Measurements from ENCODE around the gene PLIN3.
"Not testable (repeated sequence)": the region's sequence is repeated elsewhere in the genome, so short reads cannot be mapped to it uniquely, and the experiment has no call there.

PLIN3 gene

GRCh38 chr19:4861147-4861546, 6.3 kb downstream of the PLIN3 start:
- Histone ChIP-seq H3K27me3 (ENCODE audit: insufficient read depth, low read length) (no peaks in the 10 kb centered on the region), H3K79me1 (ENCODE audit: low read length) (no peaks in the 10 kb centered on the region), H3K23ac (ENCODE audit: low read length) (no peak overlapping the region), H3K9ac (ENCODE audit: low read length) (no peak overlapping the region), H3K4me1 (ENCODE audit: control insufficient read depth in 1 of 2, insufficient read depth in 2 of 2, low read length in 2 of 2) (peaks cover 4% of the 10 kb centered on the region in 2 experiments), H3K4ac (ENCODE audit: low read depth, low read length) (no peak overlapping the region), H3K27ac (ENCODE audit: low read depth, low read length) (no peak overlapping the region), H2BK5ac (ENCODE audit: low read depth, low read length, poor library complexity) (no peak overlapping the region), H3K36me3 (ENCODE audit: control insufficient read depth in 1 of 2, insufficient read depth in 2 of 2, low read length in 2 of 2) (peaks cover 35 to 47% of the 10 kb centered on the region in 2 experiments), H3K4me2 (ENCODE audit: low read length) (no peak overlapping the region), H4K91ac (ENCODE audit: low read depth, low read length) (no peak overlapping the region), H2BK120ac (ENCODE audit: insufficient read depth, low read length, poor library complexity) (no peak overlapping the region), H2BK12ac (ENCODE audit: low read length) (no peak overlapping the region), H3K18ac (ENCODE audit: low read length) (no peak overlapping the region), H4K8ac (ENCODE audit: low read depth, low read length) (no peak overlapping the region), H4K12ac (ENCODE audit: low read depth, low read length) (no peak overlapping the region), H2AFZ (ENCODE audit: insufficient read depth, low read length, poor library complexity) (no peak overlapping the region), H2AK5ac (ENCODE audit: low read length) (no peak overlapping the region), H3K4me3 (ENCODE audit: low read depth, low read length) (no peak overlapping the region), H3K14ac (ENCODE audit: low read length) (no peak overlapping the region), H3K9me3 (ENCODE audit: insufficient read depth, low read depth, low read length) (no peaks in the 10 kb centered on the region), H3K79me2 (ENCODE audit: control insufficient read depth, insufficient read depth, low read length, poor library complexity) (no peaks in the 10 kb centered on the region)
- DNase-seq: peak; percentile 69 to 76
- WGBS (ENCODE audit: extremely low coverage, insufficient coverage, insufficient read length): no CpG with 5 or more reads among the region's 10 CpGs

GRCh38 chr19:4859697-4860096, 7.8 kb downstream of the PLIN3 start:
- Histone ChIP-seq H2BK5ac (ENCODE audit: low read depth, low read length, poor library complexity) (no peak overlapping the region), H3K79me1 (ENCODE audit: low read length) (no peaks in the 10 kb centered on the region), H4K12ac (ENCODE audit: low read depth, low read length) (no peak overlapping the region), H3K4me2 (ENCODE audit: low read length) (no peak overlapping the region), H3K27ac (ENCODE audit: low read depth, low read length) (no peak overlapping the region), H3K79me2 (ENCODE audit: control insufficient read depth, insufficient read depth, low read length, poor library complexity) (no peaks in the 10 kb centered on the region), H3K23ac (ENCODE audit: low read length) (no peak overlapping the region), H2BK120ac (ENCODE audit: insufficient read depth, low read length, poor library complexity) (no peak overlapping the region), H2AFZ (ENCODE audit: insufficient read depth, low read length, poor library complexity) (no peak overlapping the region), H3K14ac (ENCODE audit: low read length) (no peak overlapping the region), H3K4ac (ENCODE audit: low read depth, low read length) (no peak overlapping the region), H3K36me3 (ENCODE audit: control insufficient read depth in 1 of 2, insufficient read depth in 2 of 2, low read length in 2 of 2) (peaks cover 45 to 58% of the 10 kb centered on the region in 2 experiments), H3K9me3 (ENCODE audit: insufficient read depth, low read depth, low read length) (no peaks in the 10 kb centered on the region), H4K8ac (ENCODE audit: low read depth, low read length) (no peak overlapping the region), H2BK12ac (ENCODE audit: low read length) (no peak overlapping the region), H3K4me1 (ENCODE audit: control insufficient read depth in 1 of 2, insufficient read depth in 2 of 2, low read length in 2 of 2) (peaks cover 4% of the 10 kb centered on the region in 2 experiments), H3K9ac (ENCODE audit: low read length) (no peak overlapping the region), H2AK5ac (ENCODE audit: low read length) (no peak overlapping the region), H3K4me3 (ENCODE audit: low read depth, low read length) (no peak overlapping the region), H3K27me3 (ENCODE audit: insufficient read depth, low read length) (no peaks in the 10 kb centered on the region), H3K18ac (ENCODE audit: low read length) (no peak overlapping the region), H4K91ac (ENCODE audit: low read depth, low read length) (no peak overlapping the region)
- DNase-seq: no peak
- WGBS (ENCODE audit: extremely low coverage, insufficient coverage, insufficient read length): no CpG with 5 or more reads among the region's 11 CpGs

GRCh38 chr19:4856468-4856867, 11.0 kb downstream of the PLIN3 start:
- not testable (repeated sequence) for H3K4ac ChIP-seq (ENCODE audit: low read depth, low read length); H3K4me2 ChIP-seq (ENCODE audit: low read length); H4K12ac ChIP-seq (ENCODE audit: low read depth, low read length); H2BK5ac ChIP-seq (ENCODE audit: low read depth, low read length, poor library complexity); H2BK12ac ChIP-seq (ENCODE audit: low read length); H2AFZ ChIP-seq (ENCODE audit: insufficient read depth, low read length, poor library complexity); H3K23ac ChIP-seq (ENCODE audit: low read length); H4K91ac ChIP-seq (ENCODE audit: low read depth, low read length); H3K9ac ChIP-seq (ENCODE audit: low read length); H3K9me3 ChIP-seq (ENCODE audit: insufficient read depth, low read depth, low read length); H3K27me3 ChIP-seq (ENCODE audit: insufficient read depth, low read length); DNase-seq; H3K14ac ChIP-seq (ENCODE audit: low read length); H2AK5ac ChIP-seq (ENCODE audit: low read length); H3K79me2 ChIP-seq (ENCODE audit: control insufficient read depth, insufficient read depth, low read length, poor library complexity); H3K4me1 ChIP-seq (ENCODE audit: control insufficient read depth in 1 of 2, insufficient read depth in 2 of 2, low read length in 2 of 2); H4K8ac ChIP-seq (ENCODE audit: low read depth, low read length); H2BK120ac ChIP-seq (ENCODE audit: insufficient read depth, low read length, poor library complexity); H3K4me3 ChIP-seq (ENCODE audit: low read depth, low read length); H3K27ac ChIP-seq (ENCODE audit: low read depth, low read length); H3K79me1 ChIP-seq (ENCODE audit: low read length); H3K18ac ChIP-seq (ENCODE audit: low read length)
- H3K36me3 ChIP-seq (ENCODE audit: control insufficient read depth in 1 of 2, insufficient read depth in 2 of 2, low read length in 2 of 2): peaks cover 55 to 69% of the 10 kb centered on the region in 2 experiments
- no CpG with 5 or more reads among the region's 12 CpGs for WGBS (ENCODE audit: extremely low coverage, insufficient coverage, insufficient read length)

GRCh38 chr19:4853506-4853905, 14.0 kb downstream of the PLIN3 start:
- H3K4me1 ChIP-seq (ENCODE audit: control insufficient read depth in 1 of 2, insufficient read depth in 2 of 2, low read length in 2 of 2); H3K27ac ChIP-seq (ENCODE audit: low read depth, low read length); H3K4ac ChIP-seq (ENCODE audit: low read depth, low read length); H2BK5ac ChIP-seq (ENCODE audit: low read depth, low read length, poor library complexity); H3K4me3 ChIP-seq (ENCODE audit: low read depth, low read length); H2AK5ac ChIP-seq (ENCODE audit: low read length); H2BK12ac ChIP-seq (ENCODE audit: low read length); H4K91ac ChIP-seq (ENCODE audit: low read depth, low read length); H2BK120ac ChIP-seq (ENCODE audit: insufficient read depth, low read length, poor library complexity); H3K9ac ChIP-seq (ENCODE audit: low read length); H3K79me1 ChIP-seq (ENCODE audit: low read length); H4K12ac ChIP-seq (ENCODE audit: low read depth, low read length); H2AFZ ChIP-seq (ENCODE audit: insufficient read depth, low read length, poor library complexity); H3K27me3 ChIP-seq (ENCODE audit: insufficient read depth, low read length); H3K79me2 ChIP-seq (ENCODE audit: control insufficient read depth, insufficient read depth, low read length, poor library complexity); H3K4me2 ChIP-seq (ENCODE audit: low read length); H3K14ac ChIP-seq (ENCODE audit: low read length); H3K18ac ChIP-seq (ENCODE audit: low read length); H3K23ac ChIP-seq (ENCODE audit: low read length); DNase-seq; H4K8ac ChIP-seq (ENCODE audit: low read depth, low read length); H3K9me3 ChIP-seq (ENCODE audit: insufficient read depth, low read depth, low read length): not testable (repeated sequence)
- WGBS (ENCODE audit: extremely low coverage, insufficient coverage, insufficient read length): no CpG with 5 or more reads among the region's 8 CpGs
- H3K36me3 ChIP-seq (ENCODE audit: control insufficient read depth in 1 of 2, insufficient read depth in 2 of 2, low read length in 2 of 2): peaks cover 47 to 59% of the 10 kb centered on the region in 2 experiments
